HepG2 (cell line): ENCODE data around the gene PPFIA4. TPM values are rescaled to one million over a fixed set of nuclear protein-coding genes. Genes with fewer than 3 reads are reported as not detected.

ENCODE experiments used
- ATAC-seq: fragments of 200-7000 bp; cut with Tn5 transposase; 3 replicates; pipeline ENCODE4 v1.9.1; 2020; ENCODE audit warnings: mild to moderate bottlenecking, moderate library complexity
- BruUV-seq: library from RNA; stranded (reverse); fragments of 400-500 nt; replicated peaks from 2 replicates; lab custom pipeline; 2021; lab: Mats Ljungman, UMichigan
- CTCF ChIA-PET: fragments of 300-600 bp; formaldehyde crosslinking; extraction: SDS; loops from one replicate; lab custom pipeline; 2021; ENCODE audit warnings: low total read pairs, inconsistent platforms, low intra/inter-chr PET ratio; lab: Yijun Ruan, JAX
- POLR2A ChIA-PET: fragments of 350-600 bp; sonication (Branson Sonifier 250); formaldehyde crosslinking; loops from one replicate; lab custom pipeline; 2020; ENCODE audit warnings: antibody characterized with exemption, inconsistent platforms; lab: Yijun Ruan, JAX
- DNase-seq: peaks from one replicate; pipeline ENCODE4 v3.0.0-alpha.2; 2015; ENCODE audit warnings: low spot score
- FAIRE-seq: peaks from 3 replicates; lab custom pipeline; 2011; peaks lifted over from hg19 to GRCh38; lab: Jason Lieb, UNC
- H2AFZ ChIP-seq: one replicate; pipeline ENCODE4 v1.6.1; 2011; ENCODE audit warnings: low read length, inconsistent platforms
- H3K27ac ChIP-seq: fragments of 300-600 bp; 3 replicates; pipeline ENCODE4 v1.8.0; 2011; ENCODE audit warnings: mixed run types, mild to moderate bottlenecking, mixed read lengths, low read length, inconsistent platforms; ENCODE audit not compliant: insufficient read depth; ENCODE audit errors: extremely low read length
- H3K27me3 ChIP-seq, 2 experiments: fragments of 200-600 bp in 1 of 2; 2 replicates in 1 of 2; 3 replicates in 1 of 2; pipeline versions ENCODE4 v1.6.0 to v1.8.0; 2011; ENCODE audit warnings: low read length in 2 of 2, mild to moderate bottlenecking in 2 of 2, moderate library complexity in 2 of 2, inconsistent platforms in 1 of 2; ENCODE audit not compliant: insufficient read depth in 2 of 2, control insufficient read depth in 1 of 2
- H3K36me3 ChIP-seq, 2 experiments: fragments of 200-600 bp in 1 of 2; replicated peaks in 1 of 2; 2 replicates in 1 of 2; 3 replicates in 1 of 2; pipeline versions ENCODE4 v1.5.1 to v1.8.0; 2011; ENCODE audit warnings: low read length in 2 of 2, inconsistent platforms in 1 of 2; ENCODE audit not compliant: insufficient read depth in 2 of 2, control insufficient read depth in 1 of 2
- H3K4me1 ChIP-seq: 2 replicates; pipeline ENCODE4 v1.5.1; 2012; ENCODE audit warnings: low read length, inconsistent platforms; ENCODE audit not compliant: insufficient read depth
- H3K4me2 ChIP-seq: 2 replicates; pipeline ENCODE4 v1.6.0; 2011; ENCODE audit warnings: low read depth, low read length, inconsistent platforms
- H3K4me3 ChIP-seq, 3 experiments: fragments of 200-600 bp in 1 of 3; sonication (generic), shearing (Covaris generic) in 1 of 3; replicated peaks in 1 of 3; 2 replicates each; pipeline ENCODE4 v1.5.1; 2011 to 2016; ENCODE audit warnings: low read length in 3 of 3, inconsistent platforms in 2 of 3, low read depth in 2 of 3, mild to moderate bottlenecking in 2 of 3, control low read depth in 1 of 3, mixed read lengths in 1 of 3; ENCODE audit not compliant: insufficient read depth in 1 of 3
- H3K79me2 ChIP-seq: one replicate; pipeline ENCODE4 v1.6.1; 2011; ENCODE audit warnings: low read length, inconsistent platforms; ENCODE audit not compliant: insufficient read depth
- H3K9ac ChIP-seq: 2 replicates; pipeline ENCODE4 v1.6.0; 2011; ENCODE audit warnings: mild to moderate bottlenecking, low read depth, low read length, inconsistent platforms; ENCODE audit not compliant: insufficient read depth
- H3K9me3 ChIP-seq: 2 replicates; pipeline ENCODE4 v1.5.1; 2012; ENCODE audit warnings: mild to moderate bottlenecking, low read length
- H4K20me1 ChIP-seq: 2 replicates; pipeline ENCODE4 v1.6.0; 2011; ENCODE audit warnings: inconsistent platforms, mild to moderate bottlenecking, low read length, moderate library complexity; ENCODE audit not compliant: insufficient read depth
- ELF4 ChIP-seq: sonication (generic); formaldehyde crosslinking; IDR thresholded peaks from 2 replicates; pipeline ENCODE4 v1.5.0; 2020; ENCODE audit warnings: missing genetic modification reagents, mild to moderate bottlenecking, moderate library complexity, borderline replicate concordance
- PHF21A ChIP-seq: sonication (generic); formaldehyde crosslinking; IDR thresholded peaks from 2 replicates; pipeline ENCODE4 v1.5.0; 2020; ENCODE audit warnings: mild to moderate bottlenecking, missing genetic modification reagents
- SIN3A ChIP-seq: IDR thresholded peaks from 2 replicates; pipeline ENCODE4 v1.6.1; 2011; ENCODE audit warnings: low read depth, mild to moderate bottlenecking, control low read depth, low read length, borderline replicate concordance
- ZC3H4 ChIP-seq: sonication (generic); formaldehyde crosslinking; IDR thresholded peaks from 2 replicates; pipeline ENCODE4 v1.4.0; 2020; ENCODE audit warnings: missing genetic modification reagents, borderline replicate concordance
- ZNF672 ChIP-seq: sonication (generic); formaldehyde crosslinking; IDR thresholded peaks from 2 replicates; pipeline ENCODE4 v1.8.1; 2022; ENCODE audit warnings: missing genetic modification reagents
- WGBS: methylation state at CpG from one replicate; pipeline ENCODE4 v1.1.6; 2017; ENCODE audit warnings: low lambda C conversion rate; 5-methylcytosine and 5-hydroxymethylcytosine counted together
- in situ Hi-C: cut with HindIII; loops from 2 replicates; pipeline ENCODE4 v1.10.0; 2017; ENCODE audit warnings: low pct_unique_long_range_greater_than_20kb; ENCODE audit not compliant: extremely low pct_ligation_motif_present
- intact Hi-C: fragments of 100-400 bp; cut with micrococcal nuclease; formaldehyde crosslinking; loops from one replicate; pipeline ENCODE4 v1.10.0; 2022; ENCODE audit not compliant: unreplicated experiment
- polyA plus RNA-seq, 8 experiments: library from polyadenylated mRNA; depleted of rRNA in 3 of 8; stranded (reverse) in 7 of 8; unstranded in 1 of 8; fragments of >200 nt; fragmentation: Illumina TruSeq in 4 of 8; extraction: Trizol in 4 of 8; gene quantifications; 2 replicates each; pipeline versions ENCODE4 v1.2.1 to v1.2.3, GENCODE V29; 2011 to 2016; ENCODE audit warnings: low read depth in 4 of 8, missing spikeins in 1 of 8, mixed read lengths in 1 of 8; ENCODE audit not compliant: insufficient read depth in 1 of 8
- total RNA-seq, 5 experiments: library from RNA; depleted of rRNA; stranded (reverse); fragments of >200 nt; fragmentation: Illumina TruSeq; extraction: Trizol; gene quantifications; 2 replicates each; pipeline ENCODE4 v1.2.3, GENCODE V29; 2016; ENCODE audit warnings: low read depth in 1 of 5
- TF ChIP-seq, protein P1 (sequence below): sonication (generic); formaldehyde crosslinking; IDR thresholded peaks from 2 replicates; pipeline ENCODE4 v1.9.0; 2021; ENCODE audit warnings: mild to moderate bottlenecking, missing genetic modification reagents
- TF ChIP-seq, protein P2 (sequence below): sonication (generic); formaldehyde crosslinking; IDR thresholded peaks from 2 replicates; pipeline ENCODE4 v1.5.1; 2020; ENCODE audit warnings: mild to moderate bottlenecking, missing genetic modification reagents, moderate library complexity
- TF ChIP-seq, protein P3 (sequence below): sonication (generic); formaldehyde crosslinking; IDR thresholded peaks from 2 replicates; pipeline ENCODE4 v1.8.0; 2022; ENCODE audit warnings: low read depth, missing genetic modification reagents

The PPFIA4 gene
- total and polyA plus RNA-seq, 2 of the 13 experiments (the other 11 are each of a cell fraction or from before 2014, with no cell fraction given): 6.4 TPM; not detected in 1

DNA sequence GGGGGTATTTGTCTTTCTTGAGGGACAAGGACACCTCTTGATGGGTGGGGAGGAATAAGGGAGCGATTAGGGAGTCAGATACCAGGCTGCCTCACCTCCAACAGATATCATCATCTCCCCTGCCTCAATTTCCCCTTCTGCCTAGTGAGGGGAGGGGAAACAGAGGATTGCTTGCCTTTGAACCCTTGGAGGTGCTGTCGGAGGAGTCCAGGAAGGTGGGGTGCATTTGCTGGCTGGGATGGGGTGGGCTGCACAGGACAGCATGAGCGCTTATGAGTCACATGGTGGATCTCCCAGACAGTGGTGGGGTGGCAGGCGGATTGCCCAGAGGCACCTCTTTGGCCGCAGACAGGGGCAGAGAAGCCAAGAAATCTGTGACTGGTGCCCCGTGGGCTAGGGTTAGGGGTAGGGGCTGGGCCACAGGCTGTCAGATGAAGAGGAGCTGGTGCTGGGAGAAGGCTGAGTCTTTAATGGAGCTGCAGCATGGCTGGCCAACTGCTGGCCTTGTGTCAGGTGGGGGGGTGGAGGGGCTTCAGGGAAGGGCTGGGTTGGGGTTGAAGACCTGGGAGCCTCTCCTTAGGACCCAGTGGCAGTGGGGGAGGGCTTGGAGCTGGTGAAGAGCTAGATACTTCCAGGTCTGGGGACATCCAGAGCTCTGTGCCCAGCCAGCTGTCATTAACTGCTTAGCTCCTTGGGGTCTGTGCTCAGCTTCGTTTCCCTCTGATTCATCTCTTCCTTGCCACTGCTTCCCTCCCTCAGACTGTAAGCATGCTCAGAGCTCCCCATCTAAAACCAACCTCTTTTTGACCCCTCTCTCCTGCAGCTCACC, 94.2 kb downstream of the PPFIA4 start:
- CTCF ChIA-PET: no interaction called here
- Histone ChIP-seq H3K4me3 (no peak overlapping the region), H2AFZ (no peak overlapping the region), H3K36me3 (no peaks in the 10 kb centered on the region), H3K9me3 (no peaks in the 10 kb centered on the region), H3K27me3 (peaks cover 1 to 18% of the 10 kb centered on the region in 2 experiments; a peak in 3 of 5 replicates)
- WGBS: 21% methylated on average over 6 of the region's 7 CpGs
- DNase-seq: no peak
- in situ Hi-C loops: no loop called here
- intact Hi-C loops: no loop called here
- no peak for ATAC-seq
- TF ChIP-seq SIN3A (no peak), ZC3H4 (CRISPR knock-in tag) (no peak), ZNF672 (CRISPR knock-in tag) (no peak), PHF21A (CRISPR knock-in tag) (no peak), ELF4 (CRISPR knock-in tag) (no peak)
- TF ChIP-seq, protein P1, sequence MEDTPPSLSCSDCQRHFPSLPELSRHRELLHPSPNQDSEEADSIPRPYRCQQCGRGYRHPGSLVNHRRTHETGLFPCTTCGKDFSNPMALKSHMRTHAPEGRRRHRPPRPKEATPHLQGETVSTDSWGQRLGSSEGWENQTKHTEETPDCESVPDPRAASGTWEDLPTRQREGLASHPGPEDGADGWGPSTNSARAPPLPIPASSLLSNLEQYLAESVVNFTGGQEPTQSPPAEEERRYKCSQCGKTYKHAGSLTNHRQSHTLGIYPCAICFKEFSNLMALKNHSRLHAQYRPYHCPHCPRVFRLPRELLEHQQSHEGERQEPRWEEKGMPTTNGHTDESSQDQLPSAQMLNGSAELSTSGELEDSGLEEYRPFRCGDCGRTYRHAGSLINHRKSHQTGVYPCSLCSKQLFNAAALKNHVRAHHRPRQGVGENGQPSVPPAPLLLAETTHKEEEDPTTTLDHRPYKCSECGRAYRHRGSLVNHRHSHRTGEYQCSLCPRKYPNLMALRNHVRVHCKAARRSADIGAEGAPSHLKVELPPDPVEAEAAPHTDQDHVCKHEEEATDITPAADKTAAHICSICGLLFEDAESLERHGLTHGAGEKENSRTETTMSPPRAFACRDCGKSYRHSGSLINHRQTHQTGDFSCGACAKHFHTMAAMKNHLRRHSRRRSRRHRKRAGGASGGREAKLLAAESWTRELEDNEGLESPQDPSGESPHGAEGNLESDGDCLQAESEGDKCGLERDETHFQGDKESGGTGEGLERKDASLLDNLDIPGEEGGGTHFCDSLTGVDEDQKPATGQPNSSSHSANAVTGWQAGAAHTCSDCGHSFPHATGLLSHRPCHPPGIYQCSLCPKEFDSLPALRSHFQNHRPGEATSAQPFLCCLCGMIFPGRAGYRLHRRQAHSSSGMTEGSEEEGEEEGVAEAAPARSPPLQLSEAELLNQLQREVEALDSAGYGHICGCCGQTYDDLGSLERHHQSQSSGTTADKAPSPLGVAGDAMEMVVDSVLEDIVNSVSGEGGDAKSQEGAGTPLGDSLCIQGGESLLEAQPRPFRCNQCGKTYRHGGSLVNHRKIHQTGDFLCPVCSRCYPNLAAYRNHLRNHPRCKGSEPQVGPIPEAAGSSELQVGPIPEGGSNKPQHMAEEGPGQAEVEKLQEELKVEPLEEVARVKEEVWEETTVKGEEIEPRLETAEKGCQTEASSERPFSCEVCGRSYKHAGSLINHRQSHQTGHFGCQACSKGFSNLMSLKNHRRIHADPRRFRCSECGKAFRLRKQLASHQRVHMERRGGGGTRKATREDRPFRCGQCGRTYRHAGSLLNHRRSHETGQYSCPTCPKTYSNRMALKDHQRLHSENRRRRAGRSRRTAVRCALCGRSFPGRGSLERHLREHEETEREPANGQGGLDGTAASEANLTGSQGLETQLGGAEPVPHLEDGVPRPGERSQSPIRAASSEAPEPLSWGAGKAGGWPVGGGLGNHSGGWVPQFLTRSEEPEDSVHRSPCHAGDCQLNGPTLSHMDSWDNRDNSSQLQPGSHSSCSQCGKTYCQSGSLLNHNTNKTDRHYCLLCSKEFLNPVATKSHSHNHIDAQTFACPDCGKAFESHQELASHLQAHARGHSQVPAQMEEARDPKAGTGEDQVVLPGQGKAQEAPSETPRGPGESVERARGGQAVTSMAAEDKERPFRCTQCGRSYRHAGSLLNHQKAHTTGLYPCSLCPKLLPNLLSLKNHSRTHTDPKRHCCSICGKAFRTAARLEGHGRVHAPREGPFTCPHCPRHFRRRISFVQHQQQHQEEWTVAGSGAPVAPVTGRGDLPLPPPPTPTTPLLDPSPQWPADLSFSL (CRISPR knock-in tag): no peak
- TF ChIP-seq, protein P2, sequence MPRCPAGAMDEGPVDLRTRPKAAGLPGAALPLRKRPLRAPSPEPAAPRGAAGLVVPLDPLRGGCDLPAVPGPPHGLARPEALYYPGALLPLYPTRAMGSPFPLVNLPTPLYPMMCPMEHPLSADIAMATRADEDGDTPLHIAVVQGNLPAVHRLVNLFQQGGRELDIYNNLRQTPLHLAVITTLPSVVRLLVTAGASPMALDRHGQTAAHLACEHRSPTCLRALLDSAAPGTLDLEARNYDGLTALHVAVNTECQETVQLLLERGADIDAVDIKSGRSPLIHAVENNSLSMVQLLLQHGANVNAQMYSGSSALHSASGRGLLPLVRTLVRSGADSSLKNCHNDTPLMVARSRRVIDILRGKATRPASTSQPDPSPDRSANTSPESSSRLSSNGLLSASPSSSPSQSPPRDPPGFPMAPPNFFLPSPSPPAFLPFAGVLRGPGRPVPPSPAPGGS (CRISPR knock-in tag): no peak
- TF ChIP-seq, protein P3, sequence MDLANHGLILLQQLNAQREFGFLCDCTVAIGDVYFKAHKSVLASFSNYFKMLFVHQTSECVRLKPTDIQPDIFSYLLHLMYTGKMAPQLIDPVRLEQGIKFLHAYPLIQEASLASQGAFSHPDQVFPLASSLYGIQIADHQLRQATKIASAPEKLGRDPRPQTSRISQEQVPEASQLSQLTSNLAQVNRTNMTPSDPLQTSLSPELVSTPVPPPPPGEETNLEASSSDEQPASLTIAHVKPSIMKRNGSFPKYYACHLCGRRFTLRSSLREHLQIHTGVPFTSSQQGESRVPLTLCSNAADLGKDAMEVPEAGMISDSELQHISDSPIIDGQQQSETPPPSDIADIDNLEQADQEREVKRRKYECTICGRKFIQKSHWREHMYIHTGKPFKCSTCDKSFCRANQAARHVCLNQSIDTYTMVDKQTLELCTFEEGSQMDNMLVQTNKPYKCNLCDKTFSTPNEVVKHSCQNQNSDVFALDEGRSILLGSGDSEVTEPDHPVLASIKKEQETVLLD: no peak
- TF ChIP-seq, all 625 proteins: peak for 0
- BruUV-seq: no TSS peak
- POLR2A ChIA-PET: no interaction called here
- Histone ChIP-seq H3K27ac (no peak overlapping the region), H3K79me2 (no peaks in the 10 kb centered on the region), H3K4me2 (no peak overlapping the region), H3K9ac (no peak overlapping the region), H3K4me1 (no peaks in the 10 kb centered on the region), H4K20me1 (no peaks in the 10 kb centered on the region)
- FAIRE-seq: no peak
